Pancreas (tissue), 10 donors: ENCODE data around the gene IL3. TPM values are rescaled to one million over a fixed set of nuclear protein-coding genes. Genes with fewer than 3 reads are reported as not detected.

Experiments
- ATAC-seq, 4 donors: fragments of 200-7000 bp; cut with Tn5 transposase; one replicate each; pipeline versions ENCODE4 v1.8.0 to v1.9.1; 2020; ENCODE audit warnings: mild to moderate bottlenecking in 4 of 4, moderate library complexity in 4 of 4
- DNase-seq, 6 donors: peaks; one replicate each; pipeline ENCODE4 v3.0.0-alpha.2; 2020
- FAIRE-seq: peaks from 2 replicates; lab custom pipeline; 2012; peaks lifted over from hg19 to GRCh38; lab: Jason Lieb, UNC
- H3K27ac ChIP-seq, 4 donors: fragments of 200-600 bp; sonication (generic); 1 replicate in 3 of 4; 2 replicates in 1 of 4; pipeline versions ENCODE4 v1.5.0 to v1.8.0; 2020
- H3K27me3 ChIP-seq, 4 donors: fragments of 200-600 bp; one replicate each; pipeline ENCODE4 v1.8.0; 2021
- H3K36me3 ChIP-seq, 3 donors: fragments of 200-600 bp; sonication (generic) in 1 of 3; one replicate each; pipeline versions ENCODE4 v1.5.0 to v1.8.0; 2020 to 2021
- H3K4me1 ChIP-seq, 3 donors: fragments of 200-600 bp; one replicate each; pipeline ENCODE4 v1.8.0; 2021
- H3K4me3 ChIP-seq, 4 donors: fragments of 200-600 bp; sonication (generic) in 2 of 4; one replicate each; pipeline versions ENCODE4 v1.5.0 to v1.8.0; 2020 to 2021
- H3K9me3 ChIP-seq, 4 donors: fragments of 200-600 bp; one replicate each; pipeline ENCODE4 v1.8.0; 2021
- WGBS, 2 donors: extraction: QIAGEN DNeasy Blood & Tissue Kit; methylation state at CpG; one replicate each; pipeline ENCODE4 v1.1.7; 2013; 5-methylcytosine and 5-hydroxymethylcytosine counted together
- intact Hi-C, 3 donors: fragments of 100-400 bp; cut with DNase I; formaldehyde crosslinking; loops; one replicate each; pipeline versions ENCODE4 v1.11.1 to v1.14.2; 2022
- polyA plus RNA-seq, 2 donors: library from polyadenylated mRNA; stranded (reverse); fragments of 200-250 nt; gene quantifications; one replicate each; pipeline ENCODE4 v1.2.3, GENCODE V29; 2013
- total RNA-seq, 6 donors: library from RNA; stranded (reverse); fragmentation: NEBNext Ultra II Directional in 4 of 6; extraction: Animal tissue kit (Norgen Biotek cat#: 25700) in 4 of 6; gene quantifications; one replicate each; pipeline versions ENCODE4 v1.2.1 to v1.2.4, GENCODE V29; 2021 to 2023
- TF ChIP-seq, protein P1 (sequence below), 4 donors: fragments of 200-600 bp; sonication (generic) in 3 of 4; IDR thresholded peaks; one replicate each; pipeline versions ENCODE4 v1.5.0 to v1.8.0; 2021; ENCODE audit warnings: antibody characterized with exemption in 4 of 4
- donor health status: healthy with polysubstance abuse.
- donor health status: DM: no; HTN: no; CAD: no; lungs with moderate emphysema.
- donor health status: DM: no; HTN: no; CAD: no.
- donor health status: control.
- donor health status: control.
- donor health status: Bipolar disorder and iron deficiency.
- donor health status: DM: yes; HTN: yes; CAD: no.
- donor health status: DM: no; HTN: no; CAD: no.
- donor health status: DM: no; HTN: no; CAD: no.
- donor health status: DM: yes; HTN: yes; CAD: no.

Gene IL3
- total and polyA plus RNA-seq, 8 donors: not detected

DNA sequence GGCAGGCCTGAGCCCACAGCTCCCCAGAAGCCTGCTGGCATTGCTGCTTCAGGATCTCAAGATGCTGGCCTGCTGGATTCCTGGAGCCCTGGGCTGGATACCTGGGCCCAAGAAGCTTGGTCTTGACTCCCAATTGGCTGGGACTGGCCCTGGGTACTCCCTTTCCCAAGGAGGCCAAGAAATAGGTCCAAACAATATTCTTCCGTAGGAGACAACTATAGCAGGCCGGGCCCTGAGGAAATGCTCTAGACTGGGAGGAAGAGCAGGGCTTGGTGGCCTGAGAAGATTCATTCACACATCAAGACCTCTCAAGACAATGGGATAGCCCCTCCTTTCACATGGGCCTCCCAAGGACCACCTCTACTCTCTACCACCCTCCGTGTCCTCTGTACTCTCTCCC lies 21.0 kb downstream of the IL3 start:
- TF ChIP-seq, protein P1, sequence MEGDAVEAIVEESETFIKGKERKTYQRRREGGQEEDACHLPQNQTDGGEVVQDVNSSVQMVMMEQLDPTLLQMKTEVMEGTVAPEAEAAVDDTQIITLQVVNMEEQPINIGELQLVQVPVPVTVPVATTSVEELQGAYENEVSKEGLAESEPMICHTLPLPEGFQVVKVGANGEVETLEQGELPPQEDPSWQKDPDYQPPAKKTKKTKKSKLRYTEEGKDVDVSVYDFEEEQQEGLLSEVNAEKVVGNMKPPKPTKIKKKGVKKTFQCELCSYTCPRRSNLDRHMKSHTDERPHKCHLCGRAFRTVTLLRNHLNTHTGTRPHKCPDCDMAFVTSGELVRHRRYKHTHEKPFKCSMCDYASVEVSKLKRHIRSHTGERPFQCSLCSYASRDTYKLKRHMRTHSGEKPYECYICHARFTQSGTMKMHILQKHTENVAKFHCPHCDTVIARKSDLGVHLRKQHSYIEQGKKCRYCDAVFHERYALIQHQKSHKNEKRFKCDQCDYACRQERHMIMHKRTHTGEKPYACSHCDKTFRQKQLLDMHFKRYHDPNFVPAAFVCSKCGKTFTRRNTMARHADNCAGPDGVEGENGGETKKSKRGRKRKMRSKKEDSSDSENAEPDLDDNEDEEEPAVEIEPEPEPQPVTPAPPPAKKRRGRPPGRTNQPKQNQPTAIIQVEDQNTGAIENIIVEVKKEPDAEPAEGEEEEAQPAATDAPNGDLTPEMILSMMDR (IDR thresholded peaks at IDR 0.05): no peak
- intact Hi-C loops: no loop called here
- no peaks in the 10 kb centered on the region for H3K4me1 ChIP-seq
- H3K9me3 ChIP-seq: no peaks in the 10 kb centered on the region
- peak in 2 of 6 donors; percentile 24 to 30 for DNase-seq
- ATAC-seq: no peak
- no peaks in the 10 kb centered on the region for H3K36me3 ChIP-seq
- H3K4me3 ChIP-seq: no peak overlapping the region
- 93 to 94% methylated on average over 3 of the region's 3 CpGs for WGBS, 2 donors
- no peak overlapping the region for H3K27ac ChIP-seq
- no peak for FAIRE-seq
- H3K27me3 ChIP-seq: no peaks in the 10 kb centered on the region

DNA sequence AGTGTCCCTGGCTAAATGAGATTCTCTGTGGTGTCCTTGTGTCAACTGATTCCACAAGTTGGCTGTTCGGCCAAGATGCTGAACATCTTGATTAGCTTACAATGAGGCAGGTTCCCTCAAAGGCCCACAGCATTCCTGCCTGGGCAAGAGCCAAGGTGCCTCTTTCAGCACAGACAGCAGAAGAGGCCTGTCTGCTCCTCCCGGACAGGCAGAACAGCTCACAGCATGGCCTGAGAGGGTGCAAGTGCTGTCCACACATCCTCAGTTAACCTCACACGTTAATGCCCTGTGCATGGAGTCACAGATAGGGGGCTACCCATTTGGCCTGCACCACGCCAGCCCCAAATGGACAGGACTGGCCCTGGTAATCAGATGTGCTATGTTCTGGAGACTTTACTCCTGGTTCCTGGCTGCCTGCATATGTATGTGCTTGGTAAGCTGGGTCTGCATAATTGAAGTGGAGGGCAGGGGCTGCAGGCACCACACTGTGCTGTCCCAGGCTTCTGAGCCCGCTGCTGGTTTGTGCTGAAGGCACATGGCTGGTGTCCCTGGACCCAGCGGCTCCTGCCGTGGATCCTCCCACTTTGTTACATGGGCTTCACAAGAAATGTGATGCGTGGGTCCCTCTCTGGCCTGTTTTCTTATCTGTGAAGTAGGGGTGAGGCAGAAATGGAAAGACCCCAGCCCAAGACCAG lies 22.0 kb downstream of the IL3 start:
- Histone ChIP-seq H3K4me1 (no peaks in the 10 kb centered on the region), H3K9me3 (no peaks in the 10 kb centered on the region), H3K27me3 (no peaks in the 10 kb centered on the region), H3K4me3 (no peak overlapping the region), H3K27ac (no peak overlapping the region), H3K36me3 (no peaks in the 10 kb centered on the region)
- ATAC-seq (no peak), DNase-seq (peak in 1 of 6 donors; percentile 35), FAIRE-seq (no peak)
- intact Hi-C loops: no loop called here
- TF ChIP-seq, protein P1 (IDR thresholded peaks at IDR 0.05): no peak
- WGBS, 2 donors: 84 to 85% methylated on average over 8 of the region's 8 CpGs

DNA sequence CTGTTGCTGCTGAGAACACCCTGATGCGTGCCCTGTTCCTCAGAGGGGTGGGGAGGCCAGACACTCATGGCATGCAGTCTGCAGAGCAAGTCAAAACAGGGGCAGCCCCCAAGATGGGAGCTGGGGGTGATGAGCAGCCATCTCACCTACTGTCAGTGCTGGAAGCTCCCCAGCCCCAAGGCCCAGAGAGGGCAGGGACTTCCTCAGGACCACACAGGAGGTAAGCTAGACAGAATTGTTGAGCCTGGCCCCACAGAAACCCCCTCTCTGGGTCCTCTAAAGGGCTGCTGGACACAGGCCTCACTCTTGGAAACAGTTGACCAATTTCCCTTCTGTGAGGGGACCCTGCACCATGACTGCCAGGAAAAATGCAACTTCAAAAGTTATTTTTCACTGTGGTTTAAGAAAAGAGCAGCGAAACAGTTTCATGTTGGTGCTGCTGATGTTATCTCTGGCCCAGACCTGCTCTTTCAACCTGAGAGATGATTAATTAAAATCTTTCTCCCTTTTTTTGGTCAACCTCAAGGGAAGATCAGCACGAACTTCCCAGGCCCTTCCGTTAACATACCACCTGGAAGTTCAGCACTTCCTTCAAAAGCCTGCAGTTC lies 22.7 kb downstream of the IL3 start:
- no peak overlapping the region for H3K4me3 ChIP-seq
- TF ChIP-seq, protein P1 (IDR thresholded peaks at IDR 0.05): no peak
- WGBS, 2 donors: 89 to 95% methylated on average over 4 of the region's 4 CpGs
- no peaks in the 10 kb centered on the region for H3K36me3 ChIP-seq
- H3K4me1 ChIP-seq: no peaks in the 10 kb centered on the region
- no peak for FAIRE-seq
- H3K27ac ChIP-seq: no peak overlapping the region
- no peak for ATAC-seq
- no peaks in the 10 kb centered on the region for H3K27me3 ChIP-seq
- intact Hi-C loops: no loop called here
- peak in 1 of 6 donors; percentile 23 for DNase-seq
- no peaks in the 10 kb centered on the region for H3K9me3 ChIP-seq

DNA sequence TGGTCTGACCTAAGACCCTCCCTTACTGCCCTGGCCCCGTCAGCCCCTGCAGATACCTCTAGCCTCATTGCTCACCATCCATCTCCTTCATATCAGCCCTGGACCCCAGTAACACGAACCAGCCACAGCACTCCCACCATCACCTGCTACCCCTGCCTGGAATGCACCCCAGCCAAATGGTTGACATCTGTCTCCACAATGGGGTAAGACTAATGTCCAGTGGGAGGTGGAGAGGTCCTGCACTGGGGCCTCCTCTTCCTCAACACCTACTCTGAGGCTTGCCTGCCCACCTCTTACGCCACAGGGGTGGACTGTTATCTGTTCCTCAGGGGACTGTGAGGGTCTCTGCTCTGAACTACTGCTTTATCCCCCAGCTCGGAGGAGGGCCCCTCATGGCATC lies 25.2 kb downstream of the IL3 start:
- no peaks in the 10 kb centered on the region for H3K27me3 ChIP-seq
- 77 to 79% methylated on average over 4 of the region's 4 CpGs for WGBS, 2 donors
- H3K9me3 ChIP-seq: no peaks in the 10 kb centered on the region
- ATAC-seq: no peak
- no peak for DNase-seq
- TF ChIP-seq, protein P1 (IDR thresholded peaks at IDR 0.05): no peak
- no peaks in the 10 kb centered on the region for H3K36me3 ChIP-seq
- no peaks in the 10 kb centered on the region for H3K4me1 ChIP-seq
- no peak overlapping the region for H3K4me3 ChIP-seq
- no peak for FAIRE-seq
- H3K27ac ChIP-seq: no peak overlapping the region
- intact Hi-C loops: no loop called here

DNA sequence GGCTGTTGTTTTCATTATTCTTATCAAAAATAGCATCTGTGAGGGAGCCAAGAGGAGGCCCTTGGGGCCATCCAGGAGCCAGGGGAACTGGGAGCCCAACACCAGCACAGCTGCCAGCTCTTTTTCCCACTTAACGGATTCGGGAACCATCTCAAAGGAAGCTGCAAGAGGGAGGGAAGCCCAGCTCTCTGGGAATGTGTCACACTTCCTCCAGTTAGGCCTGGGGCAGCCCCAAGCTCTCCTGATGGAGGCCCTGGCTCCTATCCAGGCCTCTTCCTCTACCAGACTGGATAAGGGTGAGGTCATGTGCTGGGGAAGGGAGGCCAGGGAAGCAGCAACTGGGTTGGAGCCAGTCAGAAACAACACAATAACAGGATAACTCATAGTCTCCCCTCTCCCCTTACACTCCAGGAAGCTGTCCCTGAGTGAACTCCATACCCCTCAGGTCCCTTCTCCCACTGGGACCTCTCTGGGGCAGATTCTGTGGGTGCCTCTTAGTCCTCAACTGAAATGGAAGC lies 25.9 kb downstream of the IL3 start:
- no peaks in the 10 kb centered on the region for H3K4me1 ChIP-seq
- TF ChIP-seq, protein P1 (IDR thresholded peaks at IDR 0.05): no peak
- no peak overlapping the region for H3K27ac ChIP-seq
- no peaks in the 10 kb centered on the region for H3K36me3 ChIP-seq
- WGBS, 2 donors: 65 to 73% methylated on average over 2 of the region's 2 CpGs
- intact Hi-C loops: no loop called here
- no peak overlapping the region for H3K4me3 ChIP-seq
- FAIRE-seq: no peak
- H3K27me3 ChIP-seq: no peaks in the 10 kb centered on the region
- ATAC-seq: peak in 3 of 4 donors; percentile 21 to 87 (median 81)
- no peaks in the 10 kb centered on the region for H3K9me3 ChIP-seq
- peak in 4 of 6 donors; percentile 21 to 55 (median 36) for DNase-seq
